NCI-H526 (cell line): ENCODE data around the gene CCDC74A.
A peak's percentile ranks its signal among the peaks of the same experiment; 100 is the strongest.
"Not testable (repeated sequence)": the region's sequence is repeated elsewhere in the genome, so short reads cannot be mapped to it uniquely, and the experiment has no call there.

Source experiments
- DNase-seq, 2 experiments: peaks; one replicate each; lab custom pipeline; 2025; lab: John Stamatoyannopoulos, UW

Gene CCDC74A

GRCh38 chr2:131529864-131530445 is 2.3 kb downstream of the CCDC74A start:
- DNase-seq: not testable (repeated sequence)

- DNase-seq: not testable (repeated sequence)
Observed at GRCh38 chr2:131530626-131531344, 3.1 kb downstream of the CCDC74A start.

GRCh38 chr2:131531547-131532185 is 4.0 kb downstream of the CCDC74A start:
- DNase-seq: not testable (repeated sequence)

GRCh38 chr2:131532723-131533608 is 5.3 kb downstream of the CCDC74A start:
- not testable (repeated sequence) for DNase-seq

- DNase-seq: not testable (repeated sequence)
Observed at GRCh38 chr2:131533609-131534316, 6.1 kb downstream of the CCDC74A start.

GRCh38 chr2:131534317-131534672 is 6.6 kb downstream of the CCDC74A start:
- not testable (repeated sequence) for DNase-seq

GRCh38 chr2:131534965-131535364 is 7.3 kb downstream of the CCDC74A start:
- not testable (repeated sequence) for DNase-seq

GRCh38 chr2:131535526-131535925 is 7.8 kb downstream of the CCDC74A start:
- no peak for DNase-seq

- peak in 1 of 2 experiments; percentile 22 for DNase-seq
Observed at GRCh38 chr2:131535951-131536826, 8.5 kb downstream of the CCDC74A start.

GRCh38 chr2:131536841-131537240 is 9.2 kb downstream of the CCDC74A start:
- DNase-seq: not testable (repeated sequence)

- DNase-seq: not testable (repeated sequence)
Observed at GRCh38 chr2:131538856-131539255, 11.2 kb downstream of the CCDC74A start.

- no peak for DNase-seq
Observed at GRCh38 chr2:131542438-131543384, 15.0 kb downstream of the CCDC74A start.

- DNase-seq: no peak
Observed at GRCh38 chr2:131543385-131543891, 15.8 kb downstream of the CCDC74A start.

- not testable (repeated sequence) for DNase-seq
Observed at GRCh38 chr2:131544006-131544812, 16.5 kb downstream of the CCDC74A start.

GRCh38 chr2:131544813-131545165 is 17.1 kb downstream of the CCDC74A start:
- DNase-seq: not testable (repeated sequence)

- no peak for DNase-seq
Observed at GRCh38 chr2:131552871-131553270, 25.2 kb downstream of the CCDC74A start.

- DNase-seq: no peak
Observed at GRCh38 chr2:131556998-131557397, 29.3 kb downstream of the CCDC74A start.
